ENCODE measurements around the gene ZBTB20.

DNA sequence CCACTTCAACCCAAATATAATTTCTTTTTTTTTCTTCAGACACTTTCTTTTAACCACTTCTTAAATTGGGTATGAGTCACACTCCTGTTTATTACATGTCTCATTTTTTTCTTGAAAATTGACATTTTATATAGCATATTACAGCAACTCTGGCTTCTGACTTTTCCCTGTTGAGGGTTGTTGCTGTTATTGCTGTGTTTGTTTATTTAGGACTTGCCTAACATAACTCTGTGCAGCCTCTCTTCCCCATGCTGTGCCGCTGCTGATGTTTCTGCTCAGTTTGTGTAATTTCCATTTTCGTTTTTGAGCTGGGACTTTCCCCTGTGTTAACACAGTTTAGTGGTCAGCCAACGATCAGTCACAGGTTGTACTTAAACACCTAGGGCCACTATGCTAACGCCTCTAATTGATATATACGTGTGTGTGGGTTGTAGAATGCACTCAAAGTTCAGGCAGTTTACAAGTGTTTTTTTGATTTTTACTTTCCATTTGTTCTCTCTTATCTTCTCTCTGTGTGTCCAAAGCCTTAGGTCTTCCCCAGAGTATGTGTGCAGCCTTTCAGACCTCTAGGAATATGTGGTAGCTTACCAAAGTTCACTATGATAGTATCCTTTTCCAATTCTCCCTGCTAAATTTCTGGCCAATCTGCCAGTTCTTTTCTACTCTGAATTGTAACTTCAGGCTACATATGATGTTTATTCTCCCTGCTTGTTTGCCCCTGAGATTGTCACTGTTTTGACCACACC, 337.2 kb downstream of the ZBTB20 start:
- TF ChIP-seq, protein P1, sequence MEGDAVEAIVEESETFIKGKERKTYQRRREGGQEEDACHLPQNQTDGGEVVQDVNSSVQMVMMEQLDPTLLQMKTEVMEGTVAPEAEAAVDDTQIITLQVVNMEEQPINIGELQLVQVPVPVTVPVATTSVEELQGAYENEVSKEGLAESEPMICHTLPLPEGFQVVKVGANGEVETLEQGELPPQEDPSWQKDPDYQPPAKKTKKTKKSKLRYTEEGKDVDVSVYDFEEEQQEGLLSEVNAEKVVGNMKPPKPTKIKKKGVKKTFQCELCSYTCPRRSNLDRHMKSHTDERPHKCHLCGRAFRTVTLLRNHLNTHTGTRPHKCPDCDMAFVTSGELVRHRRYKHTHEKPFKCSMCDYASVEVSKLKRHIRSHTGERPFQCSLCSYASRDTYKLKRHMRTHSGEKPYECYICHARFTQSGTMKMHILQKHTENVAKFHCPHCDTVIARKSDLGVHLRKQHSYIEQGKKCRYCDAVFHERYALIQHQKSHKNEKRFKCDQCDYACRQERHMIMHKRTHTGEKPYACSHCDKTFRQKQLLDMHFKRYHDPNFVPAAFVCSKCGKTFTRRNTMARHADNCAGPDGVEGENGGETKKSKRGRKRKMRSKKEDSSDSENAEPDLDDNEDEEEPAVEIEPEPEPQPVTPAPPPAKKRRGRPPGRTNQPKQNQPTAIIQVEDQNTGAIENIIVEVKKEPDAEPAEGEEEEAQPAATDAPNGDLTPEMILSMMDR (IDR thresholded peaks at IDR 0.05) = no peak
- TF ChIP-seq EZH2 (IDR thresholded peaks at IDR 0.05; ENCODE audit: borderline replicate concordance, insufficient read depth, low read depth, low read length, poor library complexity, severe bottlenecking) = no peak

Measured in B cell (primary cell).